GM20431 (cell line): Measurements from ENCODE around the gene MAP3K1.

Experiments
- in situ Hi-C: fragments of 300-500 bp; cut with MseI, MboI; formaldehyde crosslinking; loops from one replicate; pipeline ENCODE4 v1.15.0; 2020; ENCODE audit warnings: low sequenced_read_pairs; ENCODE audit not compliant: unreplicated experiment

MAP3K1 gene

GRCh38 chr5:56893251-56893951 is 78.1 kb downstream of the MAP3K1 start:
- in situ Hi-C loops = no loop called here

DNA sequence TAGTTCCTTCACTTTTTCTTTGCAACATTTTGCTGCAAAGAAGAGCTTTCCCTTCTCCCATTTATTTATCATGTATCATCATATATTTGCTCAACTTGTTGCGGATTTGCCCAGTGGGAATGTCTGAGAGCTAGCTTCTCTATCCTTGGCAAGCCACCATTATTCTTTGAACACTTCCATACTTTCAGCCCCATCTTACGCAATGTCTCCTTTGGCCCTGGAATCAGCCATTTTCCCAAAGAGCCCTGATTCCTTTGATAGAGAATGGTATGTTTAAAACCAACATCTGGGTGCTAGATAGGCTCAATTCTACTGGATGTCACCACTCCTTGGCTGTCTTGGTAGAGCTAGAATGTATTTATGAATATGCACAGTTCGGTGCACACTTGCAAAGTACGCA is 81.4 kb downstream of the MAP3K1 start:
- in situ Hi-C loops = no loop called here

GRCh38 chr5:56898213-56898612 is 82.9 kb downstream of the MAP3K1 start:
- in situ Hi-C loops = no loop called here

DNA sequence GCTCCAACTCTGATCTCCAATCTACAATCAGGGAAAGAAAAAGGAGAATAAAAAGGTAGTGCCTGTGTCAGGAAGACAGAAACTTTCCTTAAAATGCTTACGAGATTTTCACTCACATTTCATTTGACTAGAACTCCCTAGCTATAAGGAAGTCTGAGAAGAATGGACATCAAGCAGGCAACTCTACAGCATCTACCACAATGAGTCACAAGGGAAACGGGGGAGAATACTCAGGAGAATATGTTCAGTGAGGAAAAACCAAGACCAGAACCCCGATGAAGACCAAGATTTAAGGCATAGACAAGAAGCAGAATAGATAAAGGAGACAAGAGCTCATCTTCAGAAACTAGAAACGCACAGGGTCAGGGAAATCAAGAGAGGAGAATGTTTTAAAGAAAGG is 85.0 kb downstream of the MAP3K1 start:
- in situ Hi-C loops = no loop called here

- in situ Hi-C loops = no loop called here
These were observed 85.7 kb downstream of the MAP3K1 start for GRCh38 chr5:56900858-56901578.

DNA sequence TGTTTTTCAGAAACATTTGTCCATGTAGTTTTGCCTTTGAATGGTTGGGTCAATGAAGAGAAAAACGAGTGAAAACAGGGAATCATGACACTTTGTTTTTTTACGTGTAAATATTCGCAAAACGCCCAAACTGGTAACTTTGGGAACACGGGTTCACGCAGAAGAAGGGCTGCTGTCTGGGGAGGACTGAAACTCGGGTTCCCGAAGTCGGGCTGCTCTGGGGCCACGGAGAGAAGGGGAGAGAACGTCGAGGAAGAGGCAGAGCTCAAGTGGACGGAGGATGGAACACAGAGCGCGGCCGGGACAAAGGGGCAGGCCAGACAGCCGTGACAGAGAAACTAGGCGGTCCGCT is 93.6 kb downstream of the MAP3K1 start:
- in situ Hi-C loops = no loop called here

DNA sequence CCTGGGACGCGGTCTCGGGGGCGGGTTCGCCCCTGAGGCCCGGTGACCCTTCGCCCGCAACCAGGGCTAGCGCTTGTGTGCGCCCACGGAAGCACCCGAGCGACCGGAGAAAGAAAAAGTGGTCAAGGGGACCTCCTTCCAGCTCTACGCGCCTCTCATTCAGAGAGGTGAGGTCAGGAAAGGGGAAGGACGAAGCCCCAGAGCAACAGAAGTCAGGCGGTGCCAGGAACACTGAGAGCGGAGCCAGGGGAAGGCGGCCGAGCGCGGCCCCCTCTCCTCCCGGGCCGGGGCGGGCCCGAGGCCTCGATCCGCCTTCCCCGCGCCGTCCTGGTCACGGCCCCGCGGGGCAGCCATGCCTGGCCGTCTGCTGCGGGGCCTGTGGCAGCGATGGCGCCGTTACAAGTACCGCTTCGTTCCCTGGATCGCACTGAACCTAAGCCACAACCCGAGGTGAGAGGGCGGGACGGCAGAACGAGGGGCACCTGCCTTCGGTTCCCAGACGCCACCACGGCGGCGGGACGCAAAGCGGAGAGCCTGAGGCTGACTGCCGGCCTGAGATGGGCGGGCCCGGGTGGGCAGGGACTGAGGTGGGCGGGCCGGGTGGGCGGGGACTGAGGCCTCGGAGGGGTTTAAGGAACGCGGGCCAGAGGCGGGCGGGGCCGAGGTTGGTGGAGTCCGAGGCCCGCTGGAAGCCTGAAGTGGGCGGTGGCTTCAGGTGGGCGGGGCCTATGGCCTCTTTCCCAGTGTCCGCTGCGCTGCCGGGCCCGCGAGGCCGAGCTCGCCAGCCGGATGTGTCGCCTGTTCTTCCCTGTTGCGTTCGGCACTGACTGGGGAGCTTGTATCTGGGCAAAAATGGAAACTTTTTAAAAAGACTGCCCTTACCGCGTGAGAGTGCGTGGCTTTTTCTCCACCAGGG is 94.2 kb downstream of the MAP3K1 start, which contains the start of gene SETD9:
SETD9 (plus strand) TSS at position 303 of the 916 bp plus-strand sequence; CDS start at position 353, 50 bp downstream.
- in situ Hi-C loops = no loop called here

- in situ Hi-C loops = no loop called here
These were observed 95.0 kb downstream of the MAP3K1 start for GRCh38 chr5:56910210-56910965.

GRCh38 chr5:56913766-56914165 is 98.4 kb downstream of the MAP3K1 start:
- in situ Hi-C loops = no loop called here

GRCh38 chr5:56914678-56915077 is 99.3 kb downstream of the MAP3K1 start:
- in situ Hi-C loops = no loop called here

- in situ Hi-C loops = no loop called here
These were observed 102.2 kb downstream of the MAP3K1 start for GRCh38 chr5:56917534-56917933.

GRCh38 chr5:56918054-56918453 is 102.7 kb downstream of the MAP3K1 start:
- in situ Hi-C loops = no loop called here

DNA sequence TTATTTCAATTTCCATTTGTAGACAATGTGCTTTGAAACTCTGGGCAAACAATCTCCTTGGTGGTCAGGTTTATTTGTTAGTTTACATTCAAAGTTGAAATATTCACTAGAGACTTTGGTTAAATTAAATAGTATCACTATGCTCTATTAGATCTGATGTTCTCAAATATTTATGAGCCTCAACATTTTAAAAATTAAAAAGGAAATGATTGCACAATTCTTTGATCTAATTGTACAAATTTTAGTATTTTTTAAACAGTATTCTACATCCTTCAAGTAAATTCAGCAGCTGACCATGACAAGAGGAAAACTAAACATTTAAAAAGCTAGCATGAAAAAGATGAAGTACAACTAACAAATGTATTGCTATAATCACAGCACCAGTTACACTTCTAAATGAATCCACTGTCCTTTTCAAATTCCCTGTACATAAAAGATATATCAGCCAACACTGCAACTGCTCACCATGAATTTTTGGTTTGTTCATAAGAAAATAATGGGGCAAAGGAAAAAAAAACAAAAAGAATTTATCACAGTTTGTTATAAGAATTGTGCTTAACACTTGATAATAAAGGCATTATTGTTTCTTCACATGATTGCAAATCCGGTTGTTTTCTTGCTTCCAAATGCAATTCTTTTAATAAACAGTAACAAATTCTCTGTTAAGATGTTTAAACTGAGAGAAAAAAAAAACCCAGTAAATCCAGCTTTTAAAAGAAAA is 104.8 kb downstream of the MAP3K1 start:
- in situ Hi-C loops = no loop called here

DNA sequence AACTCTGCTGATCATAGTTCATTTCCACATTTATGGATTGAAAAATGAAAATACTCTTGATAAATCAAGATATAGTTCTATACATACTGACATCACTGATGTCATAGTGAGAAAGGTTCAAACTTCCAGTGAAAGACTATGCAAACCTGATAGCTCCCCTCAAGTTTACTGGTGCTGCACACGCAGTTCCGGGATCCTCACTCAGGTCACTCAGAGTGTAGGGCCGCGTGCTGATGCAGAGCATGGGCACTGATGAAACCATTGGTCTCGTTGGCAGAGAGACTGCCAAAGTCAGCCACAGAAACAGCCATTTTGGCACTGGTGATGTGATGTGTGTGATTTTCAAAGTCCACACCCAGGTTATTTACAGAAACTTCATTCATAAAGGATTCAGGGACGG is 107.6 kb downstream of the MAP3K1 start:
- in situ Hi-C loops = no loop called here

DNA sequence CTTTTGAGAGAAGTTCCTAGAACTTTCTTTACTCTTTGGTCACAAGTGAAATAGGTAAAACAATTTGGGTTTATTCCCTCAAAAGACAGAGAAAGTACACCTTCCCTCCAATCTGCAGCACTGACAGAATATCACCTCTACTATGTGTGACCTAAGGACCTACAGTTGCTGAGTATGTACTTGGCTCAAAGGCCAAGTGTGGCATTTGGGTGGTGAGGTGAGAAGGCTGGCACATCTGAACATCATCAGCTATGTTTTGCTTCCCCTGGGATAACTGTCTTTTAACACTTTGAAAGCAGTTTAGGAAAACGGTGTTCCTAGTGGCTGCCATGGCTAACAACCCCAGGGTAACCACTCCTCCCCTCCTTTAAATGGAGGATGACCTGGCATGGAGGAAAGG is 119.0 kb downstream of the MAP3K1 start:
- in situ Hi-C loops = no loop called here

- in situ Hi-C loops = no loop called here
These were observed 123.5 kb downstream of the MAP3K1 start for GRCh38 chr5:56938858-56939257.

DNA sequence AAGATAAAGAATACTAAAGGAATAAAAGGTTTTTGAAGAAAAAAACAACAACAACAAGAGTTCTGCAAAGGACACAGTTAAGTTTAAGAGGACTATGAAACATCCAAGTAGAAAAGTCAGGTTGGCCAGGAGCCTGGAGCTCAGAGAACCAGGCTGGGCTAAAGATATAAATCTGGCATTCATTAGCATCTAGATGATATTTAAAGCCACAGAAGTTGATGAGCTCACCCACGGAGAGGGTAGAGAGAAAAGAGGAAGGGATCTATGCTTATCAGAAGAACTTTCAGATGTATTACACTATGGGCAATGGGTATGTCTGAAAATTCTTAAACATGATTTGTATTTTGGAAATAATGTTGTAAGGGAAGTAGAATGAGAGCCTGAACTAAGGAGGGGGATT is 126.6 kb downstream of the MAP3K1 start:
- in situ Hi-C loops = no loop called here
